Jurkat, Clone E6-1 (cell line): ENCODE measurements around the gene PAOX. TPM values are rescaled to one million over a fixed set of nuclear protein-coding genes. Genes with fewer than 3 reads are reported as not detected.

Experiments used
- DNase-seq: peaks from one replicate; pipeline ENCODE4 v3.0.0-alpha.2; 2011; ENCODE audit warnings: low read depth, low spot score
- H3K4me3 ChIP-seq: 2 replicates; pipeline ENCODE4 v1.5.1; 2011; ENCODE audit warnings: mild to moderate bottlenecking, low read length, control low read depth, moderate library complexity
- polyA plus RNA-seq: library from polyadenylated mRNA; unstranded; fragments of >200 nt; gene quantifications from one replicate; pipeline ENCODE4 v1.2.1, GENCODE V29; 2012; ENCODE audit warnings: missing spikeins; ENCODE audit not compliant: insufficient read length, insufficient read depth

The PAOX gene
- polyA plus RNA-seq: not detected

- H3K4me3 ChIP-seq: peak within 1 kb of the TSS; percentile 68
- DNase-seq: no peak
These were observed at the start of gene PAOX for GRCh38 chr10:133379152-133379800. Gene PAOX, plus strand, starts transcription at chr10:133379262. Its CDS starts 55 bp downstream, at chr10:133379317.

- DNase-seq: peak; percentile 73
- H3K4me3 ChIP-seq: peak overlapping the region; percentile 32
These were observed 49.4 kb upstream of the PAOX start for GRCh38 chr10:133329491-133330202.

GRCh38 chr10:133332936-133333699 lies 45.9 kb upstream of the PAOX start:
- H3K4me3 ChIP-seq: no peak overlapping the region

GRCh38 chr10:133334503-133335245 lies 44.4 kb upstream of the PAOX start:
- no peak for DNase-seq
- no peak overlapping the region for H3K4me3 ChIP-seq

More at GRCh38 chr10:133332936-133333699, 45.9 kb upstream of the PAOX start:
- DNase-seq: no peak

- no peak for DNase-seq
- no peak overlapping the region for H3K4me3 ChIP-seq
These were observed 43.6 kb upstream of the PAOX start for GRCh38 chr10:133335246-133336117.

GRCh38 chr10:133336118-133336576 lies 42.9 kb upstream of the PAOX start:
- DNase-seq: no peak
- H3K4me3 ChIP-seq: no peak overlapping the region

GRCh38 chr10:133336577-133337369 lies 42.3 kb upstream of the PAOX start, which contains the start of gene CALY:
Gene CALY, minus strand, starts transcription at chr10:133336896. Its CDS starts 7,907 bp downstream, at chr10:133328989.
- H3K4me3 ChIP-seq: no peak within 1 kb of the TSS
- peak; percentile 86 for DNase-seq

- H3K4me3 ChIP-seq: no peak overlapping the region
- DNase-seq: no peak
These were observed 41.7 kb upstream of the PAOX start for GRCh38 chr10:133337370-133337725.

GRCh38 chr10:133338080-133339071 lies 40.7 kb upstream of the PAOX start:
- no peak overlapping the region for H3K4me3 ChIP-seq
- DNase-seq: no peak

GRCh38 chr10:133339708-133340380 lies 39.2 kb upstream of the PAOX start:
- no peak for DNase-seq
- H3K4me3 ChIP-seq: no peak overlapping the region

- no peak for DNase-seq
These were observed 37.1 kb upstream of the PAOX start for GRCh38 chr10:133341983-133342382.

GRCh38 chr10:133342942-133343341 lies 36.1 kb upstream of the PAOX start:
- no peak for DNase-seq
- H3K4me3 ChIP-seq: no peak overlapping the region

More at GRCh38 chr10:133341983-133342382, 37.1 kb upstream of the PAOX start:
- H3K4me3 ChIP-seq: no peak overlapping the region

- H3K4me3 ChIP-seq: no peak overlapping the region
- no peak for DNase-seq
These were observed 35.5 kb upstream of the PAOX start for GRCh38 chr10:133343558-133343957.

- DNase-seq: no peak
- H3K4me3 ChIP-seq: no peak overlapping the region
These were observed 34.8 kb upstream of the PAOX start for GRCh38 chr10:133344236-133344635.

GRCh38 chr10:133346413-133346812 lies 32.6 kb upstream of the PAOX start:
- DNase-seq: no peak
- H3K4me3 ChIP-seq: no peak overlapping the region
